Peyer's patch (tissue), 4 donors: ENCODE data around the gene USP22. TPM values are rescaled to one million over a fixed set of nuclear protein-coding genes. Genes with fewer than 3 reads are reported as not detected.

Experiments
- DNase-seq, 3 donors: peaks; one replicate each; pipeline ENCODE4 v3.0.0-alpha.2; 2017 to 2019
- H3K27ac ChIP-seq, 4 donors: fragments of 200-600 bp; sonication (generic); one replicate each; pipeline ENCODE4 v1.5.1; 2016 to 2019
- H3K27me3 ChIP-seq, 2 donors: fragments of 200-600 bp; sonication (generic); one replicate each; pipeline ENCODE4 v1.5.1; 2019
- H3K36me3 ChIP-seq, 3 donors: fragments of 200-600 bp; sonication (generic); one replicate each; pipeline ENCODE4 v1.5.1; 2016 to 2019
- H3K4me1 ChIP-seq, 4 donors: fragments of 200-600 bp; sonication (generic); one replicate each; pipeline ENCODE4 v1.5.1; 2016 to 2019
- H3K4me3 ChIP-seq, 4 donors: fragments of 200-600 bp; sonication (generic); 1 replicate in 3 of 4; 2 replicates in 1 of 4; pipeline ENCODE4 v1.5.1; 2016 to 2019; ENCODE audit warnings: mild to moderate bottlenecking in 1 of 4
- H3K9me3 ChIP-seq, 4 donors: fragments of 200-600 bp; sonication (generic); one replicate each; pipeline ENCODE4 v1.5.1; 2016 to 2019; ENCODE audit warnings: mild to moderate bottlenecking in 1 of 4
- POLR2A ChIP-seq, 2 donors: fragments of 450-650 bp; IDR thresholded peaks; one replicate each; pipeline ENCODE4 v1.5.1; 2017; ENCODE audit warnings: antibody characterized with exemption in 2 of 2, mild to moderate bottlenecking in 2 of 2, moderate library complexity in 2 of 2
- total RNA-seq, 4 donors: library from RNA; depleted of rRNA; stranded (reverse); fragments of >200 nt; gene quantifications; one replicate each; pipeline ENCODE4 v1.1.0, GENCODE V29; 2016
- TF ChIP-seq, protein P1 (sequence below), 6 experiments: fragments of 450-650 bp in 4 of 6; fragments of 200-600 bp in 2 of 6; sonication (generic) in 1 of 6; IDR thresholded peaks; one replicate each; pipeline ENCODE4 v1.5.1; 2017 to 2019; ENCODE audit warnings: antibody characterized with exemption in 6 of 6, mild to moderate bottlenecking in 3 of 6, moderate library complexity in 1 of 6

Gene USP22
- total RNA-seq, 4 donors from 2014 or later: 125 to 229 (median 146) TPM

DNA sequence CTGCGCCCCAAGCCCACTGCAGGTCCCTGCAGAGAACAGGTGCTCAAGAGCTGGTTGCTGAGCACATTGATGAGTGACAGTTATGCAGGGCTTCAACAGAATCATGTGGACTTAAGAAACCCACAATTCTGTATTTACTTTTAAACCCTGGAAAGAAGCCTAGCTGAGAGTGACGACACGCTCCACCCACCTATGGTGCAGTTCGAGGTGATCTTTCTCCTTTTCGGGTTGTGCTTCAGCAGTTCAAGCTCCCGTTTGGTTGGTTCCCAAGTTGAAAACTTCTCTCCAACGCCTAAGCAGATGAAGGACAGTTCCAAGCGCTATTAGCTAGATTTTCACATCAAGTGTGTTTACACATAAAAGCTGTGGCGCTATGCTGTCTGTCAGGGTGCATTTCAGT, 23.9 kb downstream of the USP22 start:
- TF ChIP-seq POLR2A (IDR thresholded peaks at IDR 0.05): no peak
- TF ChIP-seq, protein P1, sequence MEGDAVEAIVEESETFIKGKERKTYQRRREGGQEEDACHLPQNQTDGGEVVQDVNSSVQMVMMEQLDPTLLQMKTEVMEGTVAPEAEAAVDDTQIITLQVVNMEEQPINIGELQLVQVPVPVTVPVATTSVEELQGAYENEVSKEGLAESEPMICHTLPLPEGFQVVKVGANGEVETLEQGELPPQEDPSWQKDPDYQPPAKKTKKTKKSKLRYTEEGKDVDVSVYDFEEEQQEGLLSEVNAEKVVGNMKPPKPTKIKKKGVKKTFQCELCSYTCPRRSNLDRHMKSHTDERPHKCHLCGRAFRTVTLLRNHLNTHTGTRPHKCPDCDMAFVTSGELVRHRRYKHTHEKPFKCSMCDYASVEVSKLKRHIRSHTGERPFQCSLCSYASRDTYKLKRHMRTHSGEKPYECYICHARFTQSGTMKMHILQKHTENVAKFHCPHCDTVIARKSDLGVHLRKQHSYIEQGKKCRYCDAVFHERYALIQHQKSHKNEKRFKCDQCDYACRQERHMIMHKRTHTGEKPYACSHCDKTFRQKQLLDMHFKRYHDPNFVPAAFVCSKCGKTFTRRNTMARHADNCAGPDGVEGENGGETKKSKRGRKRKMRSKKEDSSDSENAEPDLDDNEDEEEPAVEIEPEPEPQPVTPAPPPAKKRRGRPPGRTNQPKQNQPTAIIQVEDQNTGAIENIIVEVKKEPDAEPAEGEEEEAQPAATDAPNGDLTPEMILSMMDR (IDR thresholded peaks at IDR 0.05): no peak
- H3K9me3 ChIP-seq: no peaks in the 10 kb centered on the region
- no peak overlapping the region for H3K4me3 ChIP-seq
- no peak overlapping the region for H3K27ac ChIP-seq
- peaks cover 0 to 9% (median 0%) of the 10 kb centered on the region in 4 donors for H3K4me1 ChIP-seq
- no peaks in the 10 kb centered on the region for H3K27me3 ChIP-seq
- DNase-seq: peak in 1 of 3 donors; percentile 39
- H3K36me3 ChIP-seq: peaks cover 0 to 75% (median 0%) of the 10 kb centered on the region in 3 donors

DNA sequence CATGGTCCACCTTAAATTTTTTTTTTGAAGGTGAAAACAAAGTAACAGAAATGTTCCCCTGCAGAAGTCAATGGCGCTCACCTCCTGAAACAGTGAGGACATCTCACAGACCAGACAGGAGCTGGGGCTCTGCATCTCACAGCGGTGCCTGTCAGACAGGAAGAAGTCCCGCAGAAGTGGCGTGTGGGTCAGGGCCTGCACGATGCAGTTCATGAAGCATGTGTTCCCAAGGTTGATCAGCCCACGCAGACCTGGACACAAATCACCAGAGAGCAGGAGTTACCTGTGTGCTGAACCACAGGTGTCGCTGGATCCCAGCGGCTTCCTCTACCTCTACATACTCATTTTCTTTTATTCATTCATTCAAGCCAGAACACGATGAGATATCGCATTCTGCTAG, 24.9 kb downstream of the USP22 start:
- no peak for TF ChIP-seq POLR2A (IDR thresholded peaks at IDR 0.05)
- TF ChIP-seq, protein P1 (IDR thresholded peaks at IDR 0.05): no peak
- Histone ChIP-seq H3K27me3 (no peaks in the 10 kb centered on the region), H3K4me3 (no peak overlapping the region), H3K4me1 (peaks cover 0 to 4% (median 0%) of the 10 kb centered on the region in 4 donors), H3K9me3 (no peaks in the 10 kb centered on the region), H3K27ac (no peak overlapping the region), H3K36me3 (peaks cover 0 to 85% (median 0%) of the 10 kb centered on the region in 3 donors)
- DNase-seq: peak in 1 of 3 donors; percentile 41

DNA sequence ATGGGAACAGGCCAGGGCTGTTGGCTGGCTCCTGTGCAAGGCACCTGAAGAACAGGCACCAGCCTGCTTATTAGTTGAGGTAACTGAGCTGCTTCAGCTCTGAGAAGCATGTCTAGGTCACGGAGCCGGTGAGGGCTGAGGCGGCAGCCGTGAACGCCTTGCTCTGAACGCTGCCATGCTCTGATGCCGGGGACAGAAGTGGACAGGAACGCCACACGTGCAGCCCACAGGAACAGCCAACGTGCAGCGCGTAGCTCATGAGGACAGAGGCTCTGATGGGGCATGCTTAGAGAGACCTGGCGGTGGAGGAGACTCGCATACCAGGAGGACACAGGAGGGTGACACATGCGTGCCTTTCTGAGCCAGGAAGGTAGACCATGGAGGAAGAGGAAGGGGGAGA, 25.6 kb downstream of the USP22 start:
- Histone ChIP-seq H3K36me3 (peaks cover 0 to 91% (median 0%) of the 10 kb centered on the region in 3 donors), H3K27ac (no peak overlapping the region), H3K4me3 (no peak overlapping the region), H3K9me3 (no peaks in the 10 kb centered on the region), H3K27me3 (no peaks in the 10 kb centered on the region), H3K4me1 (peaks cover 0 to 4% (median 0%) of the 10 kb centered on the region in 4 donors)
- TF ChIP-seq POLR2A (IDR thresholded peaks at IDR 0.05): no peak
- TF ChIP-seq, protein P1 (IDR thresholded peaks at IDR 0.05): no peak
- peak in 1 of 3 donors; percentile 38 for DNase-seq

DNA sequence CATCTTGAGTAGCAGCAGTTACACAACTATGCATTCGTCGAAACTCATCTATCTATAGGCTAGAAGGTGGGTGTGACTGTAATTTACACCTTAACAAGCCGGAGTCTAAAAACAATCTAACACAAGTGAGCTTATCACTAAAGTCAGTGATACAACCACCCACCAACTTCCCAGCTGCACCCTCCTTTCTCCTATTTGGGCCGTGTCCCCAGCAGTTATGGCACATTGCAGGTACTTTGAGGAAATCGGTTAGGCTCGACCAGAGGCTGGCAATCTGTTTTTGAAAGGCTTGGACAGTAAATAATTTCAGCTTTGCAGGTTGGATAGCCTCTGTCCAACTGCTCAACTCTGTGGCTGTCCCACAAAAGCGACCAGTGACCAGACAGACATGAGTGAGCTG, 26.0 kb downstream of the USP22 start:
- Histone ChIP-seq H3K4me1 (peaks cover 0 to 4% (median 0%) of the 10 kb centered on the region in 4 donors), H3K27me3 (no peaks in the 10 kb centered on the region), H3K4me3 (no peak overlapping the region), H3K27ac (no peak overlapping the region), H3K36me3 (peaks cover 0 to 95% (median 0%) of the 10 kb centered on the region in 3 donors), H3K9me3 (no peaks in the 10 kb centered on the region)
- DNase-seq: no peak
- no peak for TF ChIP-seq POLR2A (IDR thresholded peaks at IDR 0.05)
- TF ChIP-seq, protein P1 (IDR thresholded peaks at IDR 0.05): no peak

DNA sequence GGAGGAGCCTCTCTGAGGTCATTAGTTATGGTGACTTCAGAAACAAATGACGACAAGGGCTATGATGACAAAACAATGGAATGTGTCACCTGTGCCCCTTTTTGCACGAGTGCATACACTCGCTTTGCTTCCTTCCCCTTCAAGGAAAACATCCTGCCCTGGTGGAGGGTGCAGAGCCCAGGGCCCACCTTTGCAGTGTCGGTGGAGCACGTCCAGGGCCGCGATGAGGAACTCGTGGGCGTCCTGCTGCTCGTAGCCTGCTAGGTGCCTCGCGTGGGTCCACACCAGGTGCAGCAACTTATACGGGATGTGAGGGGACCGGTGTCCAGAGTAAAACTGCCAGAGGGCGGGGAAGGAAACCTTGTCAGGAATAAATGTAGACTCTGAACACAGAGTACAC, 27.2 kb downstream of the USP22 start:
- Histone ChIP-seq H3K9me3 (no peaks in the 10 kb centered on the region), H3K27ac (no peak overlapping the region), H3K27me3 (no peaks in the 10 kb centered on the region), H3K4me3 (no peak overlapping the region), H3K4me1 (no peaks in the 10 kb centered on the region), H3K36me3 (peaks cover 0 to 98% (median 0%) of the 10 kb centered on the region in 3 donors)
- TF ChIP-seq, protein P1 (IDR thresholded peaks at IDR 0.05): no peak
- TF ChIP-seq POLR2A (IDR thresholded peaks at IDR 0.05): no peak
- DNase-seq: peak in 1 of 3 donors; percentile 34

DNA sequence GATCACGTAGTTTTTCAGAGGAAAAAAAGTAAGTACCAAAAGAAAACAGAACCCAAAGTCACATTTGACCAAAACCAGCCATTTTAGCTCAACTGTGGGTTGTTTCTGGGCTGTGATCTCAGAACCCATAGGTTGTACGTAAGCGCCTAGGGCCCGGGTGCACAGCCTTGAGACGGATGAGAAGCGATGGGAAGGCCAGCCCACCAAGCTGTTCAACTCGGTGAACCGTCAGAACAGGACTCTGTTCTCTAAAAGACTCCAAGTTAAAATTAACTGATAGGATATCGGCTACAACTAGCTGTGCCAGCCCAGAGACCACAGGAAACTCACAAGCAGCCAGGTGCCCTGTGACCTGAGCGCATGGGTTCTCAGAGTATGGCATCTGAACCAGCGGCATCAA, 28.3 kb downstream of the USP22 start:
- Histone ChIP-seq H3K27me3 (no peaks in the 10 kb centered on the region), H3K36me3 (peaks cover 0 to 98% (median 0%) of the 10 kb centered on the region in 3 donors), H3K27ac (no peak overlapping the region), H3K9me3 (no peaks in the 10 kb centered on the region), H3K4me1 (no peaks in the 10 kb centered on the region), H3K4me3 (no peak overlapping the region)
- no peak for DNase-seq
- TF ChIP-seq, protein P1 (IDR thresholded peaks at IDR 0.05): no peak
- no peak for TF ChIP-seq POLR2A (IDR thresholded peaks at IDR 0.05)
